HepG2 (cell line): Measurements from ENCODE around the gene STK11. TPM values are rescaled to one million over a fixed set of nuclear protein-coding genes. Genes with fewer than 3 reads are reported as not detected.
A peak's percentile ranks its signal among the peaks of the same experiment; 100 is the strongest.

Source experiments
- CBFB ChIP-seq: sonication (generic); formaldehyde crosslinking; IDR thresholded peaks from 2 replicates; pipeline ENCODE4 v1.4.0; 2020; ENCODE audit warnings: missing genetic modification reagents
- CBX5 ChIP-seq: sonication (generic); formaldehyde crosslinking; IDR thresholded peaks from 2 replicates; pipeline ENCODE4 v1.4.0; 2020; ENCODE audit warnings: missing genetic modification reagents, borderline replicate concordance
- DPF2 ChIP-seq: sonication (generic); formaldehyde crosslinking; IDR thresholded peaks from 2 replicates; pipeline ENCODE4 v1.4.0; 2020; ENCODE audit warnings: mild to moderate bottlenecking, low read depth, missing genetic modification reagents, borderline replicate concordance
- ETS1 ChIP-seq: sonication (generic); formaldehyde crosslinking; IDR thresholded peaks from 2 replicates; pipeline ENCODE4 v1.4.0; 2020; ENCODE audit warnings: missing genetic modification reagents
- FIP1L1 ChIP-seq: fragments of 200-400 bp; formaldehyde crosslinking; IDR thresholded peaks from 2 replicates; pipeline ENCODE4 v1.6.1; 2018; ENCODE audit warnings: low read depth, mild to moderate bottlenecking, low read length, moderate library complexity, borderline replicate concordance; ENCODE audit not compliant: insufficient read depth
- HINFP ChIP-seq: sonication (generic); formaldehyde crosslinking; IDR thresholded peaks from 2 replicates; pipeline ENCODE4 v1.4.0; 2020; ENCODE audit warnings: low read depth, mild to moderate bottlenecking, missing genetic modification reagents
- MED1 ChIP-seq: sonication (generic); formaldehyde crosslinking; IDR thresholded peaks from 2 replicates; pipeline ENCODE4 v1.4.0; 2020; ENCODE audit warnings: missing genetic modification reagents
- MXD3 ChIP-seq: IDR thresholded peaks from 2 replicates; pipeline ENCODE4 v1.6.1; 2016; ENCODE audit warnings: mild to moderate bottlenecking, missing biosample characterization, missing genetic modification reagents
- NR2C2 ChIP-seq: sonication (generic); formaldehyde crosslinking; IDR thresholded peaks from 2 replicates; pipeline ENCODE4 v1.4.0; 2020; ENCODE audit warnings: missing genetic modification reagents, mild to moderate bottlenecking, moderate library complexity, borderline replicate concordance
- POLR2A ChIP-seq, 2 experiments: IDR thresholded peaks; 2 replicates each; pipeline ENCODE4 v1.6.1; 2011; ENCODE audit warnings: low read depth in 2 of 2, low read length in 2 of 2, mild to moderate bottlenecking in 1 of 2, moderate library complexity in 1 of 2; ENCODE audit not compliant: insufficient read depth in 1 of 2
- POLR2AphosphoS5 ChIP-seq: IDR thresholded peaks from 2 replicates; pipeline ENCODE4 v1.6.1; 2012; ENCODE audit warnings: low read depth, low read length
- SAP130 ChIP-seq: IDR thresholded peaks from 2 replicates; pipeline ENCODE4 v1.6.1; 2016; ENCODE audit warnings: low read depth
- SRSF9 ChIP-seq: fragments of 200-400 bp; formaldehyde crosslinking; IDR thresholded peaks from 2 replicates; pipeline ENCODE4 v1.6.1; 2018; ENCODE audit warnings: borderline replicate concordance, mild to moderate bottlenecking, low read depth, low read length; ENCODE audit not compliant: insufficient read depth, poor library complexity, severe bottlenecking
- TFAP4 ChIP-seq: sonication (generic); IDR thresholded peaks from 2 replicates; pipeline ENCODE4 v1.6.1; 2016; ENCODE audit warnings: low read depth, borderline replicate concordance
- USF2 ChIP-seq, 2 experiments: sonication (generic) in 1 of 2; formaldehyde crosslinking in 1 of 2; IDR thresholded peaks; 2 replicates each; pipeline versions ENCODE4 v1.5.1 to v1.6.1; 2011 to 2020; ENCODE audit warnings: borderline replicate concordance in 1 of 2, low read depth in 1 of 2, low read length in 1 of 2, mild to moderate bottlenecking in 1 of 2, missing genetic modification reagents in 1 of 2, moderate library complexity in 1 of 2
- YY1 ChIP-seq: IDR thresholded peaks from 2 replicates; pipeline ENCODE4 v1.6.1; 2011; ENCODE audit warnings: low read length, low read depth, moderate library complexity, mild to moderate bottlenecking; ENCODE audit not compliant: insufficient read depth, insufficient replicate concordance
- ZBTB43 ChIP-seq: sonication (generic); formaldehyde crosslinking; conservative IDR thresholded peaks from 2 replicates; pipeline ENCODE4 v1.4.0; 2020; ENCODE audit warnings: missing genetic modification reagents
- ZMAT3 ChIP-seq: sonication (generic); formaldehyde crosslinking; conservative IDR thresholded peaks from 2 replicates; pipeline ENCODE4 v1.7.0; 2021; ENCODE audit warnings: missing genetic modification reagents
- ZNF296 ChIP-seq: sonication (generic); formaldehyde crosslinking; conservative IDR thresholded peaks from 2 replicates; pipeline ENCODE4 v1.5.0; 2020; ENCODE audit warnings: mild to moderate bottlenecking, missing genetic modification reagents
- ZNF414 ChIP-seq: sonication (generic); formaldehyde crosslinking; IDR thresholded peaks from 2 replicates; pipeline ENCODE4 v1.5.0; 2020; ENCODE audit warnings: missing genetic modification reagents
- polyA plus RNA-seq, 8 experiments: library from polyadenylated mRNA; depleted of rRNA in 3 of 8; stranded (reverse) in 7 of 8; unstranded in 1 of 8; fragments of >200 nt; fragmentation: Illumina TruSeq in 4 of 8; extraction: Trizol in 4 of 8; gene quantifications; 2 replicates each; pipeline versions ENCODE4 v1.2.1 to v1.2.3, GENCODE V29; 2011 to 2016; ENCODE audit warnings: low read depth in 4 of 8, missing spikeins in 1 of 8, mixed read lengths in 1 of 8; ENCODE audit not compliant: insufficient read depth in 1 of 8
- total RNA-seq, 5 experiments: library from RNA; depleted of rRNA; stranded (reverse); fragments of >200 nt; fragmentation: Illumina TruSeq; extraction: Trizol; gene quantifications; 2 replicates each; pipeline ENCODE4 v1.2.3, GENCODE V29; 2016; ENCODE audit warnings: low read depth in 1 of 5

STK11 gene
- total and polyA plus RNA-seq, 2 of the 13 experiments (the other 11 are each of a cell fraction or from before 2014, with no cell fraction given) = 27.5 to 43.6 TPM

- TF ChIP-seq TFAP4 (0 out of 2 replicates have a peak, but pooled peaks have one; percentile 20), FIP1L1 (no peak), CBX5 (CRISPR knock-in tag) (no peak), HINFP (CRISPR knock-in tag) (peak; percentile 29; the same call in 1 of the 2 replicates), ZMAT3 (0 out of 2 replicates have a peak, but pooled peaks have one; percentile 77), SAP130 (CRISPR knock-in tag) (peak; percentile 85), MED1 (CRISPR knock-in tag) (peak; percentile 88; the same call in 1 of the 2 replicates), ZBTB43 (no peak), CBFB (CRISPR knock-in tag) (no peak), NR2C2 (CRISPR knock-in tag) (peak; percentile 54; the same call in 1 of the 2 replicates), MXD3 (no peak), ZNF296 (CRISPR knock-in tag) (no peak), YY1 (peak; percentile 25), ETS1 (CRISPR knock-in tag) (no peak), USF2 (IDR thresholded peaks at IDR 0.05; ENCODE audit: low read depth, low read length) (no peak), USF2 (CRISPR knock-in tag; IDR thresholded peaks at IDR 0.05; ENCODE audit: borderline replicate concordance) (no peak), POLR2A (IDR thresholded peaks at IDR 0.05; ENCODE audit: insufficient read depth in 1 of 2, low read depth in 2 of 2, low read length in 2 of 2) (peak; percentile 54 to 61; a peak in 2 of 4 replicates), DPF2 (CRISPR knock-in tag) (0 out of 2 replicates have a peak, but pooled peaks have one; percentile 22), POLR2AphosphoS5 (peak; percentile 43), SRSF9 (no peak), ZNF414 (CRISPR knock-in tag) (0 out of 2 replicates have a peak, but pooled peaks have one; percentile 80)
These were observed 48.0 kb downstream of the STK11 start (continued) for GRCh38 chr19:1253514-1254080.
